Testis (tissue), 3 donors: ENCODE results near the gene BATF. TPM values are rescaled to one million over a fixed set of nuclear protein-coding genes. Genes with fewer than 3 reads are reported as not detected.

Source experiments
- DNase-seq: peaks from one replicate; pipeline ENCODE4 v3.0.0-alpha.2; 2019
- H3K27ac ChIP-seq, 2 donors: fragments of 200-600 bp; sonication (generic); one replicate each; pipeline ENCODE4 v1.5.1; 2019
- H3K27me3 ChIP-seq: fragments of 200-600 bp; sonication (generic); one replicate; pipeline ENCODE4 v1.5.1; 2019
- H3K36me3 ChIP-seq: fragments of 200-600 bp; sonication (generic); one replicate; pipeline ENCODE4 v1.5.1; 2017; ENCODE audit warnings: low read depth; ENCODE audit errors: missing control alignments
- H3K4me1 ChIP-seq: fragments of 200-600 bp; sonication (generic); one replicate; pipeline ENCODE4 v1.5.1; 2019
- H3K4me3 ChIP-seq, 2 donors: fragments of 200-600 bp; sonication (generic); one replicate each; pipeline ENCODE4 v1.5.1; 2017 to 2019
- H3K9me3 ChIP-seq: fragments of 200-600 bp; sonication (generic); one replicate; pipeline ENCODE4 v1.5.1; 2017
- POLR2A ChIP-seq: fragments of 450-650 bp; IDR thresholded peaks from one replicate; pipeline ENCODE4 v1.6.1; 2017; ENCODE audit warnings: antibody characterized with exemption, mild to moderate bottlenecking, moderate library complexity
- WGBS, 2 donors: methylation state at CpG; one replicate each; pipeline ENCODE4 v1.1.5; 2018; 5-methylcytosine and 5-hydroxymethylcytosine counted together
- intact Hi-C: fragments of 100-400 bp; cut with DNase I; formaldehyde crosslinking; loops from one replicate; pipeline ENCODE4 v1.15.1; 2023; ENCODE audit warnings: low total_unique reads
- polyA plus RNA-seq: library from polyadenylated mRNA; stranded (reverse); fragments of 350-450 nt; fragmentation: Illumina TruSeq; extraction: RNeasy Lipid Tissue Mini Kit (QIAGEN cat#74804); gene quantifications from one replicate; pipeline ENCODE4 v1.2.3, GENCODE V29; 2014; ENCODE audit warnings: low read depth, low replicate concordance; ENCODE audit not compliant: insufficient read depth
- total RNA-seq, 2 donors: library from RNA; depleted of rRNA; stranded (reverse); fragments of >200 nt; gene quantifications; one replicate each; pipeline ENCODE4 v1.2.3, GENCODE V29; 2016
- TF ChIP-seq, protein P1 (sequence below), 3 experiments: fragments of 450-650 bp in 2 of 3; fragments of 200-600 bp in 1 of 3; sonication (generic) in 1 of 3; IDR thresholded peaks; one replicate each; pipeline ENCODE4 v1.5.1; 2016 to 2019; ENCODE audit warnings: antibody characterized with exemption in 3 of 3, mild to moderate bottlenecking in 2 of 3, moderate library complexity in 1 of 3

BATF gene
- total and polyA plus RNA-seq, 3 donors from 2014 or later: 0.63 to 2.9 (median 1.5) TPM

DNA sequence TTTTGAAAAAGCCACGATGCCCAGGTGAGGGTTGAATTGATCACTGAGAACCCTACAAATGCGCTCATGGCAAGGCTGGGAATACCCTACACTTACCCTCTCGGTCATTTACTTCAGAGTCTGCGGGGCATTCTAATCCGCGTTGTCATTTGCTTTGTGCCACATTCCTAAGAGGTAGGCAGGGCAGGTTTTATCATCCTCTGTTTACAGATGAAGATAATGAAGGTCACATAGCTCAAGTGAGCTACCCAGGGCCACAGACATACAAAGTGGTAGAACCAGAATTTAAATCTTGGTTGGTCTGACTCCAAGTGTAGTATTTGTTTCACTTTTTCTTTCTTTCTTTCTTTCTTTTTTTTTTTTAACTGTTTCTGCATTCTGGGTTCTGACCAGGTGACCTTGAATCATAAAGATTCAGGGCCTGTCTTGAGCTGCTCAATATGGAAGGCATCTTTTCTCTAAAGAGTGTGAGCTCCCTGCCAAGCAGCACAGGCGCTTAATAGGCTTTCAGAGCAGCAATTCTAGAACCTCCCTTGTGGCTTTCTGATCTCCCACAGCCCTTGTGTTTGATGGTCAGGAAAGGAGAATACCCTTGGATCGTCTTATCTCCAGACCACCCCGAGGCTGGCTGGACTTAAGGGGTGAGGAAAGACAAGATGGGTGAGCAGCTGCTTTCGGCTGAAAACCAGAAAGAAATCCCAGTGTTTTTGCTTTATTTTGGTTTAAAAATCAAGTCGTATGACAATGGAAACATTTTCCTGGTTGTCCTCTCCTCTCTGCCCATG lies 662 bp upstream of the BATF start:
- Histone ChIP-seq H3K4me1 (no peaks in the 10 kb centered on the region), H3K27me3 (no peaks in the 10 kb centered on the region), H3K36me3 (no peaks in the 10 kb centered on the region), H3K4me3 (no peak overlapping the region), H3K9me3 (no peaks in the 10 kb centered on the region), H3K27ac (no peak overlapping the region)
- 73 to 75% methylated on average over 11 of the region's 11 CpGs for WGBS, 2 donors
- no peak for DNase-seq
- intact Hi-C loops: no loop called here
- no peak for TF ChIP-seq POLR2A
- TF ChIP-seq, protein P1, sequence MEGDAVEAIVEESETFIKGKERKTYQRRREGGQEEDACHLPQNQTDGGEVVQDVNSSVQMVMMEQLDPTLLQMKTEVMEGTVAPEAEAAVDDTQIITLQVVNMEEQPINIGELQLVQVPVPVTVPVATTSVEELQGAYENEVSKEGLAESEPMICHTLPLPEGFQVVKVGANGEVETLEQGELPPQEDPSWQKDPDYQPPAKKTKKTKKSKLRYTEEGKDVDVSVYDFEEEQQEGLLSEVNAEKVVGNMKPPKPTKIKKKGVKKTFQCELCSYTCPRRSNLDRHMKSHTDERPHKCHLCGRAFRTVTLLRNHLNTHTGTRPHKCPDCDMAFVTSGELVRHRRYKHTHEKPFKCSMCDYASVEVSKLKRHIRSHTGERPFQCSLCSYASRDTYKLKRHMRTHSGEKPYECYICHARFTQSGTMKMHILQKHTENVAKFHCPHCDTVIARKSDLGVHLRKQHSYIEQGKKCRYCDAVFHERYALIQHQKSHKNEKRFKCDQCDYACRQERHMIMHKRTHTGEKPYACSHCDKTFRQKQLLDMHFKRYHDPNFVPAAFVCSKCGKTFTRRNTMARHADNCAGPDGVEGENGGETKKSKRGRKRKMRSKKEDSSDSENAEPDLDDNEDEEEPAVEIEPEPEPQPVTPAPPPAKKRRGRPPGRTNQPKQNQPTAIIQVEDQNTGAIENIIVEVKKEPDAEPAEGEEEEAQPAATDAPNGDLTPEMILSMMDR (IDR thresholded peaks at IDR 0.05): no peak

DNA sequence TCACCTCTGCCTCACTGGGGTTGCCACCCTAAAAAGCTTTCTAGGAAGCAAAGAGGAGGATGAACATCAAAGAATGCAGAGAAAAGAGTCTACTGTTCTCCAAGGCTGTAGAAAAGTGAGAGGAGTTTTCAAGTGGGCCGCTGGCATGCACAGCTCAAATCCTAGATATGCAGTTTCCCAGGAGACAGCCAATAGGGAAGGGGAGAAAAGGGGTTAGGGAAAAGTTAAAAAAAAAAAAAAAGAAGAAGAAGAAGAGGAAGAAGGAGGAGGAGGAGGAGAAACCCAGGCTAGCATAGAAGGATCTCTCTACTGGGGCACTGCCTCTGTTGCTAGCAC lies 682 bp downstream of the BATF start:
- H3K4me3 ChIP-seq: no peak overlapping the region
- intact Hi-C loops: no loop called here
- DNase-seq: no peak
- no peaks in the 10 kb centered on the region for H3K27me3 ChIP-seq
- no peaks in the 10 kb centered on the region for H3K36me3 ChIP-seq
- TF ChIP-seq, protein P1 (IDR thresholded peaks at IDR 0.05): no peak
- TF ChIP-seq POLR2A: no peak
- no peaks in the 10 kb centered on the region for H3K4me1 ChIP-seq
- H3K9me3 ChIP-seq: no peaks in the 10 kb centered on the region
- 67 to 84% methylated on average over 1 of the region's 1 CpG for WGBS, 2 donors
- no peak overlapping the region for H3K27ac ChIP-seq

DNA sequence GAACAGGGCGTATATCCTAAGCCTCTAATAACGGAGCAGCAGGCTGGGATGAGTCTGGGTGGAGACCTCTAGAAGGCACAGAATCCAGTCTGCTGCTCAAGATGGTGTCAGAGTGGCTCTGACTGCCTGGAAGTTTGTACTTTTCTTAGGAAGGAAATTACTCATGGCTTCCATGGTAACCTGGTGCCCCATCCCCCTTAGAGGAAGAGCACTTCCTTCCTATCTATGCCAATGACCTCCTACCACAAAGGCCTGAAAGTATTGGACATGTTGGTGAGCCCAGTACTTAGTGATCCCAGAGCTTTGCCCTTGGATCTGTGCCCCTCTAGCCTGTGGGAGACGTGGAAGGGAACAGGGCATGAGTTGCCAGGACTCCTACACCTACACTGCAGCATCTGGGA lies 1.5 kb downstream of the BATF start:
- Histone ChIP-seq H3K27ac (no peak overlapping the region), H3K36me3 (no peaks in the 10 kb centered on the region), H3K4me3 (no peak overlapping the region), H3K27me3 (no peaks in the 10 kb centered on the region), H3K9me3 (no peaks in the 10 kb centered on the region), H3K4me1 (no peaks in the 10 kb centered on the region)
- 63 to 65% methylated on average over 3 of the region's 3 CpGs for WGBS, 2 donors
- TF ChIP-seq, protein P1 (IDR thresholded peaks at IDR 0.05): no peak
- DNase-seq: no peak
- intact Hi-C loops: no loop called here

DNA sequence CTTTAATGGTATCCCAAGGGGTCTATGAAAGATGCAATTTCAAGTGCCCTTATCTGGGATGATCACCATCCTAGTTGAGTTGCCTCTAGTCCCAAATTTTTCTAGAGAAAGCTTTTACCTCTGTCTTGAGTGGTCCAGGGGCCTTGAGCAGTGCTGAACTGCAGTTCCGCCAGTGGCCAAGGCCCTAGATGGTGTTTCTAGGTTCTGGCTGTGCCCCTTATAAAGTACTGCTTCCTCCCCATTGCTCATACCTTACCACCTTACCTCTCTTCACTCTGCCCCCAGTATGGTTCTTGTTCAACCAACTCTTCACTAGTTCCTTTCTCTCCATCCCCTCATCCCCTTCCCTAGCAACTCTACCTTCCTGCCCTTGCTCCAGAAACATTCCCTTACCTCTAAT lies 3.7 kb downstream of the BATF start:
- H3K9me3 ChIP-seq: no peaks in the 10 kb centered on the region
- no peaks in the 10 kb centered on the region for H3K27me3 ChIP-seq
- H3K27ac ChIP-seq: no peak overlapping the region
- whole genome bisulfite sequencing, 2 donors: 75 to 100% methylated on average over 1 of the region's 1 CpG
- H3K4me3 ChIP-seq: no peak overlapping the region
- no peak for DNase-seq
- H3K4me1 ChIP-seq: no peaks in the 10 kb centered on the region
- no peak for TF ChIP-seq POLR2A
- H3K36me3 ChIP-seq: no peaks in the 10 kb centered on the region
- intact Hi-C loops: no loop called here

DNA sequence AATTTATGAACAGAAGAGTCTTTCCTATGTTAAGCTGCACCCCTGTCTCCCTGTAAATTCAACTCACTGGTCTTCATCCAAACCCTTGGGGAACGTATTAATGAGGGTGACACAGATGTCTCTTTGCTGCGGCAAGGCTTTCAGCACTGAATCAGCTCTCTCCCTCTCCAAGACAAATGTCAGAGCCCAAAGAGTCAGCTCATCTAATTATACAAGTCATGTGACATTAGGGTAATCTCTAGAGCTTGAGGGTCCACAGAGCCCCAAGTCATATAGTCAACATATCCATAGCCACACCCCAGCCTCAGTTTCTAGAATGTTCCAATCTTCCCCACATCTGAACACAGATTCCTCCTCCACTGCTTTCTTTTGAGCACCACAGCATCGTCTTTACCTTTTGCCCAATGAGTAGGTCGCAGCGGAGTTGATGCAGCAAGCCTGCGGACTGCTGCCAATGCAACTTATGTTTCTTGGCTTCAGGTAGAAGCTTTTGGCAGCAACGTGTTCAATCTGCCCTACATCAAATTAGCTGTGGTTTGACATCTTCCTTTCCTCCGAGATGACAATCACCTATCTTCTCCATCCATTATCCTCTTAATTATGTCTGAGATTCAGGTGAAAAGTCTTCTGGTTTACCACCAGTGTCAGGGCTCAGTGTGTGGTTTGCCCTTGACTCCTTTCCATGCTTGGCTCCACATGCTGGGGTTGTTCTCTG lies 5.3 kb downstream of the BATF start:
- no peaks in the 10 kb centered on the region for H3K36me3 ChIP-seq
- H3K9me3 ChIP-seq: no peaks in the 10 kb centered on the region
- TF ChIP-seq POLR2A: no peak
- TF ChIP-seq, protein P1 (IDR thresholded peaks at IDR 0.05): no peak
- H3K27ac ChIP-seq: no peak overlapping the region
- no peak overlapping the region for H3K4me3 ChIP-seq
- intact Hi-C loops: no loop called here
- no peaks in the 10 kb centered on the region for H3K4me1 ChIP-seq
- 90 to 91% methylated on average over 8 of the region's 8 CpGs for WGBS, 2 donors
- H3K27me3 ChIP-seq: no peaks in the 10 kb centered on the region
- DNase-seq: no peak
